ENCODE measurements around the gene CNTNAP2. TPM values are rescaled to one million over a fixed set of nuclear protein-coding genes. Genes with fewer than 3 reads are reported as not detected.
A peak's percentile ranks its signal among the peaks of the same experiment; 100 is the strongest.
"Not testable (repeated sequence)": the region's sequence is repeated elsewhere in the genome, so short reads cannot be mapped to it uniquely, and the experiment has no call there.

CNTNAP2 gene
- total RNA-seq, 4 donors from 2014 or later, result 0.42 TPM; not detected in 3

- Histone ChIP-seq H3K27me3 (no peaks in the 10 kb centered on the region), H3K9me3 (peaks cover 0 to 14% (median 4%) of the 10 kb centered on the region in 4 donors), H3K4me1 (no peaks in the 10 kb centered on the region), H3K4me3 (no peak overlapping the region), H3K36me3 (no peaks in the 10 kb centered on the region), H3K27ac (no peak overlapping the region)
- DNase-seq (ENCODE audit: low spot score in 2 of 2), result no peak
- 91 to 95% methylated on average over 1 of the region's 1 CpG for WGBS, 2 donors
- TF ChIP-seq CTCF (IDR thresholded peaks at IDR 0.05) (no peak), POLR2A (IDR thresholded peaks at IDR 0.05) (no peak), EP300 (IDR thresholded peaks at IDR 0.05) (no peak)
Observed at GRCh38 chr7:148060724-148061123, 1944.1 kb downstream of the CNTNAP2 start.

- not testable (repeated sequence) for H3K9me3 ChIP-seq; H3K36me3 ChIP-seq; H3K27me3 ChIP-seq; H3K27ac ChIP-seq; H3K4me3 ChIP-seq; H3K4me1 ChIP-seq; DNase-seq (ENCODE audit: low spot score in 2 of 2)
- 84 to 86% methylated on average over 4 of the region's 4 CpGs for WGBS, 2 donors
Observed at GRCh38 chr7:148078111-148078510, 1961.5 kb downstream of the CNTNAP2 start.

- no peaks in the 10 kb centered on the region for H3K27me3 ChIP-seq
- WGBS, 2 donors, result 90 to 95% methylated on average over 2 of the region's 2 CpGs
- H3K9me3 ChIP-seq, result no peaks in the 10 kb centered on the region
- peaks cover 0 to 8% (median 0%) of the 10 kb centered on the region in 4 donors for H3K4me1 ChIP-seq
- TF ChIP-seq CTCF (IDR thresholded peaks at IDR 0.05) (no peak), POLR2A (IDR thresholded peaks at IDR 0.05) (no peak), EP300 (IDR thresholded peaks at IDR 0.05) (no peak)
- DNase-seq (ENCODE audit: low spot score in 2 of 2), result no peak
- H3K27ac ChIP-seq, result no peak overlapping the region
- no peaks in the 10 kb centered on the region for H3K36me3 ChIP-seq
- no peak overlapping the region for H3K4me3 ChIP-seq
Observed at GRCh38 chr7:148079206-148080080, 1962.8 kb downstream of the CNTNAP2 start.

- no peak overlapping the region for H3K4me3 ChIP-seq
- TF ChIP-seq EP300 (IDR thresholded peaks at IDR 0.05) (no peak), CTCF (IDR thresholded peaks at IDR 0.05) (no peak), POLR2A (IDR thresholded peaks at IDR 0.05) (no peak)
- no peaks in the 10 kb centered on the region for H3K9me3 ChIP-seq
- no peaks in the 10 kb centered on the region for H3K27me3 ChIP-seq
- DNase-seq (ENCODE audit: low spot score in 2 of 2), result no peak
- no peak overlapping the region for H3K27ac ChIP-seq
- 38 to 39% methylated on average over 1 of the region's 1 CpG for WGBS, 2 donors
- no peaks in the 10 kb centered on the region for H3K36me3 ChIP-seq
- H3K4me1 ChIP-seq, result peaks cover 0 to 8% (median 0%) of the 10 kb centered on the region in 4 donors
Observed at GRCh38 chr7:148083448-148083847, 1966.8 kb downstream of the CNTNAP2 start.

GRCh38 chr7:148084138-148084537 lies 1967.5 kb downstream of the CNTNAP2 start:
- H3K36me3 ChIP-seq, result no peaks in the 10 kb centered on the region
- no peaks in the 10 kb centered on the region for H3K9me3 ChIP-seq
- 2 to 4% methylated on average over 3 of the region's 3 CpGs for WGBS, 2 donors
- no peak for TF ChIP-seq POLR2A (IDR thresholded peaks at IDR 0.05)
- peak; percentile 37 to 65 (median 56) for TF ChIP-seq CTCF (IDR thresholded peaks at IDR 0.05)
- peak in 1 of 2 donors; percentile 55 for DNase-seq (ENCODE audit: low spot score in 2 of 2)
- H3K27me3 ChIP-seq, result no peaks in the 10 kb centered on the region
- H3K4me3 ChIP-seq, result no peak overlapping the region
- H3K4me1 ChIP-seq, result peaks cover 0 to 8% (median 0%) of the 10 kb centered on the region in 4 donors
- H3K27ac ChIP-seq, result no peak overlapping the region

Data from tibial nerve (tissue), 4 donors.